LHCN-M2 (cell line): ENCODE measurements around the gene TNIK. TPM values are rescaled to one million over a fixed set of nuclear protein-coding genes. Genes with fewer than 3 reads are reported as not detected.
"Not testable (repeated sequence)": the region's sequence is repeated elsewhere in the genome, so short reads cannot be mapped to it uniquely, and the experiment has no call there.

ENCODE experiments used
- DNase-seq: peaks from one replicate; pipeline ENCODE4 v3.0.0-alpha.2; 2012; ENCODE audit warnings: low read depth
- total RNA-seq: library from RNA; depleted of rRNA; stranded (reverse); fragments of >200 nt; gene quantifications from 2 replicates; pipeline ENCODE4 v1.2.3, GENCODE V29; 2014

Gene TNIK
- total RNA-seq, 1 experiment from 2014 or later = 0.23 TPM

DNA sequence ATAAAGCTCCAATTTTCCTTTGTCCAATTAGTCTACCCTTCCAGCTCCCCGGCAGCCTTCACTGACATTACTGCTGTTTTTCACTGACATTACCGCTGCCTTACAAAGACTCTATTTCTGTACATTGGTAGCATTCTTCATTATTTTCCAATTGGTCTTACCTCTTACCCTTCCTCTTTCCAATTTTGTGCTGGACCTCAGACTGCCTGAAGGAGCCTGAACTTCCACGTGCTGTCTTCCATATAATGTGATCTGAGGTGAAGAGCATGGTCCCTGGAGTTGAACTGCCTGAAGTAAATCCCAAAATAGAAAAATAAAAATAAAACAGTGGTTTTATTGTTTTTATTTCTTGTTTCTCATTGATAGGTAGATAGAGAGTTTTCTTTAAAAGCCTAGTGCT lies 9.2 kb upstream of the TNIK start:
- DNase-seq = no peak

DNA sequence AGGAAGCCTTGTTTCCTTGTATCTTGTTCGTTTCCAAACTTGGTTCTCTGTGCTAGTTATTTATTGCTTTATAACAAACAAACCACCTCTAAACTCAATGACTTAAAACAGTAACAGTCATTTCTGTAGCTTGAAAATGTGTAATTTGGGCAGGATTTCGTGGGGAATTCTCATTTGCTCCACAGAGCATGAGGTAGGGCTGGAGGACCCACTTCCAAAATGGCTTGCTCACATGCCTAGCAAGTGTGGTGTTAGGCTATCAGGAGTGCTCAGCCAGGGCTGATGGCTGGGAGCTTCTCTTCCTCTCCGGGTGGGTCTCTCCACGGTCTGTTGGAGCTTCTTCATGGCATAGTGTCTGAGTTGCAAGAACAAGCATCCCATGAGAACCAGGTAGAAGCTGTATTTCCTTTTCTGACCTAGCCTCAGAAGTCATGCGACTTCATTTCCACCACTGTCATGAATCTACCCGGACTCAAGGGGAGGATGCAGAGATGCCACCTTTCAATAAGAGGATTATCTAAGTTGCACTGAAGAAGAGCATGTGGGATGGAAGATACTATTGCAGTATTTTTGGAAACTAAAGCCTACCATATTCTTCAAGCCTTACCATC lies 8.2 kb upstream of the TNIK start:
- DNase-seq = no peak

DNA sequence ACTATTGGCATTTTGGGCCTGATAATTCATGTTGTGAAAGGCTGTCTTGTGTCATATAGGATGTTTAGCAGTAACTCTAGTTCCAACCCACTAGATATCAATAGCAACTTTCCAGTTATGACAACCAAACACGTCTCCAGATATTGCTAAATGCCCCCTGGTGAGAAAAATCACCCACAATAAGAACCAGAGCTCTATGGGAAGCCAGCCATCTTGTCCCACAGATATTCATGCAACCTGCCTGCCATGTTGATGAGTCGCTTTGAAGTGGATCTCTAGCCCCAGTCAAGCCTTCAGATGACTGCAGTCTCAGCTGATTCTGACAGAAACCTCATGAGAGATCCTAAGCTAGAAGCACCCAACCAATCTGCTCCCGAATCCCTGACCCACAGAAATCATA lies 5.6 kb upstream of the TNIK start:
- DNase-seq = no peak

DNA sequence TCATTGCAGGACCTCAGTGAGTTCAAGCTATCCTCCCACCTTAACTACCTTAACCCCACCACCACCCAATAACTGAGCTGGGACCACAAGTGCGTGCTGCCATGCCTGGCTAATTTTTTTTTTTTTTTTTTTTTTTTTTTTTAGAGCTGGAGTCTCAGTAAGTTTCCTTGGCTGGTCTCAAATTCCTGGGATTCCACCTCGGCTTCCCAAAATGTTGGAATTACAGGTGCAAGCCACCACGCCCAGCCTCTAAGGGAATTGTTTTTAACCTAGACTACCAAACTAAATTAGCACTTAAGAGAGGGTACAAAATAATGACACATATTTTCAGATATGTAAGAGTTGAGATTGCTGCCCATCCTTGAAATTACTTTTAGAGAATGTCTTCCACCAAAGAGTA lies 4.3 kb upstream of the TNIK start:
- no peak for DNase-seq

DNA sequence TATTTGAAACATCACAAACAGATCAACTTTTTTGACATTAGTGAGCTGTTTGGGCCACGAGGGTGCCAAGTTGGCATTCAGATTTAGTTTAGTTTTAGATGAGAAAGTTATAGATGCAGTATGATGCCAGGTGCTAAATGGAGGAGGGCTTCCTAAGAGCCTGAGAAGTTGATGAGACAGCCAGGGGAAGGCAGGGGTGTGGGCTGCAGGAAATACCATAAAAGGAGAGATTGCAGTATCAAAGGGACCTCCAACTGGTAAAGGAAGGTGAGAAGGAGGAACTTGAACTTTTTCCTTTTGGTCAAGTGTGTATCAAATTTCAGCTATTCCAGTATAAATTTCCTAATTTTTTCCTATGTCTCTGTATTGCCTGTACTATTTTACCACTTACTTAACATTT lies 2.0 kb upstream of the TNIK start:
- DNase-seq = no peak

DNA sequence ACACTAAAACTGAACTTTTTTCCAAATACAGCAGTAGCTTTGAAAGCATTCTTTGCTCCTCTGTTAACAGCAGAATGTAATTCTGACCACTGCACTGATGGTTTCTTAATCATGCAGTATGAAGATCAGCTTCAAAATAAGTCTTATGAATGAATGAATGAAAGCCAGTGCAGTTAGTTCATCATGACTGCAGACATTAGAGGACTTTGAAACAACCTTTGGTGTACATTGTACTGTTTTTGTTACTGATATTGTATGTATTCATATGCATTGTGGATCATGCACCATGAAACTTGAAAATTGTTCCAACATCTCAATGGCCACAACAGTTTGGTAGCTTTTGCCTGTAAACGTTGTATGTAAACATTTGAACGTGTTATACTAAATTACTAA lies 1.3 kb upstream of the TNIK start:
- no peak for DNase-seq

DNA sequence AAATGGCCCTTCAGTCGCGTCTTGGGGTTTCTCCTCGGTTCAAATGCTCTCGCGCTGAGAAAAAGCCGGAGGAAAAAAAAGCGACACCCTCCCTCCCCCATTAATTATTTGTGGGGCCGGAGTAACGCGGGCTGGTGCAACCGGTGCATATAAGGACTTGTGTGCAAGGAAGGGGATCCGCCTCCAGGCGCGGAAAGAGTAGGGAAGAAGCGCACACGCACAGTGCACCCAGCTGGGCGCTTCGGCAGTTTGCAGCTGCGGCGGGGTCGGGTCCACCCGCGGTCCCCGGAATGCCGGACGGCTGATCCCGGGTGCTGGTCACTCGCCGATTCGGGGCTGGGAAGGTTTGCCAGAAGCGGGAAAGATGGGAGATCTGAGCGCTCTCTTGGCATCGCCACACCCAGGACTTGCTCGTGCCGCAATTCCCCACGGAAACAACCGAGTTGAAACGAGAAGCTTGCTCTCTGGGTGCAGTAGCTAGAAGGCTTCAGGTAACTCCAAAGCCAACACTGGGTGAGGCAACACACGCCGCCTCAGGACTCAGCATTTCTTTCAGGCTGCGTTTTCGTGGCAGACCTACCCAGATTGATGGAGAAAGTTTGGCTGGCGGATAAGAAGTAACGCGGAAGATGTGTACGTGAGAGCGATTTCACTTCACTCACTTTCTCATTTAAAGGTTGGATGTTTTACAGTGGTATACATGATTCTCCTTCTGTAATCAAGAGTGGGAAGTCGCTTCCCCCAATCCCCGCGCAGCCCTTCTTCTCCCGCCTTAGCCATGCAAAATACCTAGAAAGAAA lies 720 bp upstream of the TNIK start:
- peak; percentile 27 for DNase-seq

DNA sequence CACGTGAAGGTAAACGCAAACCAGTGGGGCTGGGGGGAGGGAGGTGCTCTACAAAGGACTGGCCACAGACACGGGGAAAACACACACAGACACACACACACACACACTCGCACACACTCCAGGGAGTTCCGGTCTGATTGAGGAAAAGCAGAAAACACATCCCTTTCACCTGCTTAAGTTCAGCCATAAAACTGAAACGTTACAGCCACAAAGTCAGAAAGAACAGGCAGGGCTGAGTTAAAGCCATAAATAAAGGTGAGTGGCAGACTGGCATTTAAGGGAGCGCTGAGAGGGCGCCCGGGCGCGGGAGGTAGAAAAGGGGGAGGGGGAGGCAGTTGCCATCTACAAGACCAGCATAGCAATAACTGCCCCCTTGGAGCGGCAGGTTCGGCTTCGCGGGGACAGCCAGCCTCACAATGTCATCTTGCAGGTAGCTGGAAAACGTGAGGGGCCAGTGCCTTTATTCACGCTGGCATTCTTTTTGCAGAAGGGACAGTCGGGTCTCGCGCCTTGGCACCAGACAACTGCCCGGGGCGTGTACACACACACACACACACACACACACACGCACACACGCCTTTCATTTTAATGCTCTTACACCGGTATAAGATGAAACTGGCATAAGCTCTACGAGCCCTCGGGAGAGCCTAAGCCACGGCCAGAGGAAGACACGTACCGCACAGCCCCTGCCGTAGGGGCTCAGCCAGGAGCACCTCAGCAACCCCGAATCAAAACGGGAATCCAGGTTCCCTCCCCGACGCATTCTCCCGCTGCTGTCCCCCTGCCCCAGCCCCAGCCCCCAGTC lies 866 bp downstream of the TNIK start:
- peak; percentile 8 for DNase-seq

DNA sequence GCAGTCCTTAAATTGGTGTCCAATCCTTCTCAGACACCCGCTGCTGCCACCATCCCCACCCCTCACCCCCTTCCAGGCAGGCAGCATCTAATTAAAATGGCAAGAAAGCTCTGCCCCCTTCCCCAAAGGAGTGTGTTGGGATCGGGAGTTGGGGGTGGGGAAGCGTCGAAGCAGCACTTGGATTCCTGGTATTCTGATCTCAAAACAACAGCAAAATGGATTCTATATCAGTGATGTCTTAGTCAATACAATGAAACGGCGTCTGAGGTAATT lies 1.4 kb downstream of the TNIK start:
- no peak for DNase-seq

DNA sequence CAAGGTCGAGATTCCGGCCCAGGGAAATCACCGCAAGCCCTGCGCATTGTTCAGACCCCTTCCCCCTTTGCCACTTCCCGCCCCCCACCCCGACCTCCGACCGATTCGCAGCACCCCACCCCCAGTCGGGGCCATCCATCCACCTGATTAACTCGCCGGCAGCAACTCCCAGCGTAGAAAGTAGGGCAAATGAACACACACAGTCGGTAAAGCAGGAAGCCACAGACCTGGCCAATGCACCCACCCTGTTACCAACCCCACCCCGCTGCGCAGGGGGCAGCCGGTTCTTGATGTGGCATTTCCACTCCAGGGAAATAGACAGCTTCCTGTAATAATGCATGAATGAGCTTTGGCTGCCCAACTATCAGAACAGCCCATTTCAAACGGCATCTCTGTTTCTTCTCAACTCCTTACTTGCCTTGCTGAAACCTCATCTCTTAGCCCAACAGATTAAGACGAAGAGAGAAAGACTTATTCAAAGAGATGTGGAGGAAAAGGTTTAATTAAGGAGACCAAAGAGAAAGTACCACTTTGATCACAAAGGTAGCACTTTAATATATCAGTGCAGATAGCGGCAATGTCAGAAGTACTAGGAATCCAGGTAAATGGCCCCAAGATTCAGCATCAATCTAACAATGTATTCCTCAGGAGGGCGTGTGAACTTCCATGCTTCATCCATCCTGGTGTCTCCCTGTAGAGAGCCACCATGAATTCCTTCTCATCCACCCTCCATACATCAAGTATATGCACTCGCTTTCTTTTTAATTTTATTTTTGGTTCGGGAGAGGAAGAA lies 1.9 kb downstream of the TNIK start:
- no peak for DNase-seq

DNA sequence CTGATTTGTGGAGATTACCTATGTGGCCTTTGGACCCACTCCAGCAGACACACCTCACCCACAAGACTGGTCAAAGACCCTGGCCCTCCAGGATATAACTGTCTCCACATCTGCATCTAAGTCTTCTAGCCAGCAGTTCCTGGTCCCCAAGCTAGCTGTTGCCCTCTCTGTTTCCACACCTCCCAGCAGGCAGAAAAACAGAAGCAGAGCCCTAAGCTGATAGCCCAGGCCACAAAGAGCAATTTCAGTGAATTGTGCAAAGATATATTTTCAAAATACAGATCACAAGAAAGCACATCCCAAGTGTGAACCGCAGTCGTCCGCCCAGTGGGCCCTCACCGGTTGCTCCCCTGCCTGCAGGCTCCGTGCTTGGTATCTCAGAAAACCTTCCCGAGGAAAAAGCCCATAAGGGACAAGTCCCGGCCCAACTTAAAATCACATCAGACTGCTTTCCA lies 2.6 kb downstream of the TNIK start:
- DNase-seq = no peak

DNA sequence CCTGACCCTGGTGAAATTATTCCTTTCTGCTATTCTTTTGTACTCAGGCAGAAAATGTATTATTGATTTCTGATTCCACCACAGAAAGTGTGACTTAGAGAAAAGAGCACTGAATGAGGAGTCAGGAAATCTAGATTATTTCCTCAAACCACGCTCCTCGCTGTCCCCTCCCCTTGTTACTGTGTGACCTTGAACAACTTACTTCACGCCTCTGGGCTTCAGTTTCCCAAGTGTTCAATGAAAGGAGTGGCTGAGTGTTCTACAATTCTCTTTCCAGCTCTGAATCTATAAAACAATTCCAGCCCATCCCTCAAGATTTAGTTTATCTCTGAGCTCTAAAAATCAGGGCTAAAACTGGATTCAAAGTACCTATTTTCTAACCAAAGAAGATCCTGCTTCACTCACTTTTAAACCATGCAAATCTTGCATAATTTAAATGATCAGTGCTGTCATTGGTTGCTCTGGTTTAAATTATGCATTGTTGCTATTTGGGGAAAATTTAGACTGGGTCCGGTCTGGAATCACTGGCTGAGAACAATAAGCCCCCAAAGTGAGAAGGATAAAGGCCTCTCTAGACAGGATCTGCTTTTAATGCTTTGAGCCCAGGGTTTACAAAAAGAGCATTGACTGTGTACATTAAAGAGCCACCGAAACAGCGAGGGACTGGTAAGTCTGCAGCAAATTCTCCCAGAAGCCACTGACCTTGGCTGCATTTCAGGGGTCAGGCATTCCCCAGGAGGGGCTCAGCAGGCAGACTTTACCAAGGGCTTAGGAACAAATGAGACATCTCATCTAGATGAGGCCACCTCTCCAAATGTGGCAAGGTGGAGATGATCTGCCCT lies 3.2 kb downstream of the TNIK start:
- no peak for DNase-seq

DNA sequence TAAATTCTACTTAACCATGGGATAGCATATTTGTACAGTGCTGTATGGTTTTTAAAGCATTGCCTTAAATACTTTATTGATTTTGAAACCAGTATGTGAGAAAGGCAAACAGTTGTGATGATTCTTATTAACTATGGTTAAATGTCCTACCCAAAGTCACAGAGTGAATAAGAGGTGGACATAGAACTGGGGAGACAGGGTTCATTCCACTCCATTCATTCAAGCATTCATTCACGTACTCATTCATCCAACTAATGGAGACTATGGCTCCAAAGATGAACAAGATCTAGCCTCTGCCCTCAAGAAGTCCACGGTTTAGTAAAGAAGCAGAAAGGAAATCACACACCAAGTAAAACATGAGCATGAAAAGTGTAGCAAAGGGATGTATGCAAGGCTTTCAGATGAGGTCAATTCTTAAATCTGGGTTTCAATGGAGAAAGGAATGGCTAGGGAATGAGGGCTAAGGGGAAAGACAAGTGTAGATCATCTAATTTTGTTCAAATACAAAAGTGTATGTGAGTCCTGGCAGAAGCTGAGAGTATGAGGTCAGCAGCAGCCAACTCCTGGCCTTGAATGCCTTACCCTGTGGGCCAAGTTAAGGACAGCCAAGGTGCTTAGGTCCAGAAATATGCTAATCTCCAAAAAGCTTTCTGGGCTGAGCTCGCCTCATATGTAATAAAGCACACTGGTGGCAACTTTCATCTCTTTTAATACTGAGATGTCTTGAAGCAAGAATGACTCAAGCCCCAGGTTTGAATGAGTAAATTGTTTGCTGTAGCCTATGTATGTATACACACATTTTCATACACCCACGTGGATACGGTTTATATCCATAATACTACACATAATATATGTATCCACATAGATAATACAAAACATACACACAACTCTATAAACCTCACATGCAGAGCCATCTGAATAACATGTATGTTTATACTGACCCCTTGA lies 4.3 kb downstream of the TNIK start:
- no peak for DNase-seq

DNA sequence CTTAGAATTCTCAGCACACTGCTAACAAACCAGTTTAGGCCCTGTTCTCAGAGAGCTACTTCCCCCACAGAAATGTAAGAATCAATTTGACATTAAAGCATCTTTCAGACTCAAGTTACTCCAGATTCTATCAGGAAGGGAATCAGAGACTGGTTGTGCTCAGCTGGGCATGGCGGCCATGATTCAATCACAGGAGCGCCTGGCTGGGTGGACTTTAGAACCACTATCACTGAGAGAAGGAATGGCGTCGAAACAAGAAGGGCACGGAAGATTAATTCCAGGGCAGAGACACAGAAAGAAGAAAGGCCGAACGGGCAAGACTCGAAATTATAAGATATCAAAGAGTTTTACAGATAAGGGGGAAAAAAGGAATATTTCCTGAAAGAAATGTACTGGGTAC lies 6.2 kb downstream of the TNIK start:
- DNase-seq = no peak

DNA sequence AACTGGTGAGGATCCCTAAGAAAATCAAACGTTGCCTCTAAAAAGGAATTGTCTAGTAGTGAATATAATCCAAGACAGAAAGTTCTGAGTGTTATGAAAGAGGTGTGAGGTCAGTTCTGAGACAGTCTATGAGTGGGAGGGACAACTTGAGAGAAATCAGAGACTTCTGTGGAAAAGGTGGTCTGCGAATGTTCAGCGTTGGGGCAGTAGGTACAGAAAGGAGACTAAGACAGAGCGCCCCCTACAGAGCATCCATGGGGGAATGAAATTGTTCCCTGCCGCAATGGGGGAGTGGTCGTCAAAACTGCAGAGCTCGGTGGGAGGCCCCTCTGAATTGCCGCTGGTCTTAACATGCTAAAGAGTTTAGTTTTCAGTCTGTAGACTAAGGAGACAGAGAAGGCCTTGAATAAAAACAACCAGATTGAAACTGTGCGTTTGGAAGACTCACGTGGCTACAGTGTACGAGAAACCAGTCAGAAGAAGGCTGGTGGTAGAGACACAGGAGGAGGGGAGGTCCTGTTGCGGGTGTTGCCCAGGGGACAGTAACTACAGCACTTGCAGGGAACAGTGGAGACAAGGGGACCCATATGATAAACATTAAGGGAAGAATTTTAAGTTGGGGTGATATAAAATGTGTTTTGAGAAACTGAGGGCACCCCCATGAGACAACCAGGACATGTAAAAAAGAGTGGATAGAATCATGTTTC lies 6.9 kb downstream of the TNIK start:
- no peak for DNase-seq

DNA sequence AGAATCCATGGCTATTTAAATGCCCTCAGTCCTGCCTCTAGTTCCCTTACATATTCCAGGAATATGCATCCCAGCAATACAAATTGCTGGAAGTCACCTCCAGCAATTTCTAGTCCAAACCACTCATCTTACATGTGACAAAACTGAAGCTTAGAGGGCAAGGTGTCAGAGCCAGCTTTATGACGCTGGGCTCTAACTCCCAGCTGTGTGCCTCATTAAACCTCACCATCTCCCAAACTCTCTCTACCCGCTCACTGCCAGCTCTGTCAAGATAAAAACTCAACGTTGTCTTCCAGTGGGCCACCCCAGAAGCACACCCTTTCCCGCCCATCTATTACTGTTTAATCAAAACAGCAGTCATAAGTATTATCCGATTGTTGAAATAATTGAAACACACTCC lies 7.9 kb downstream of the TNIK start:
- DNase-seq = no peak

DNA sequence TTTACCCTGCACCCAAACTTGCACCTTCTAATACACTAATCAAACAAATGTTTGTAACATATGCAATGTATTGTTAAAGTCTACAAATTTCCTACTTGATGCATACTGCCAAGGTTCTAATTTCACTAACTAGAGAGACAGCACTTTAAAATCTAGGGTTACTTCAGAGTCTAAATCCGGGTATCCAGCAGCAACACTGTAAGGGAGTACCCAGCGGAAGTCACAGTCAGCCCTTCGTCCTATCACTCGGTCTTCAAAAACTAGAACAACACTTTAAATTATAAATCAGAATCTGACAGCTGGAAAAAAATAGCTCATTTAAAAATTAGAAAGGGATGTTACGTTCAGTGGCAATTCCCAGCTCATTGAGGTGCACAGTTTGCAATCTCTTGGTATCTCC lies 8.3 kb downstream of the TNIK start:
- DNase-seq = no peak

DNA sequence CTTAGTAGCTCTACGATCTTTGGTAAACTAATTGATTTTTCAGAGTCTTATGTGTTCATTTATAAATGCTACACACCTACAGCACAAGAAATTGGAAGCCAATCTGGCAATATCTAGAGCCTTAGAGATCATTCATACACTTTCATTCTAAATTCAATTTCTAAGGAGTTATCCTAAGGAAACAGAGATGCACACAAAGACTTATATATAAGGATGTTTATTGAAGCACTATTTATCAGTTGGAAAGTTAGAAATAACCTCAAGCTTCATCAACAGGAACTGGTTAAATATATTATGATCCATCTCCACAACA lies 12.7 kb downstream of the TNIK start:
- DNase-seq = not testable (repeated sequence)

DNA sequence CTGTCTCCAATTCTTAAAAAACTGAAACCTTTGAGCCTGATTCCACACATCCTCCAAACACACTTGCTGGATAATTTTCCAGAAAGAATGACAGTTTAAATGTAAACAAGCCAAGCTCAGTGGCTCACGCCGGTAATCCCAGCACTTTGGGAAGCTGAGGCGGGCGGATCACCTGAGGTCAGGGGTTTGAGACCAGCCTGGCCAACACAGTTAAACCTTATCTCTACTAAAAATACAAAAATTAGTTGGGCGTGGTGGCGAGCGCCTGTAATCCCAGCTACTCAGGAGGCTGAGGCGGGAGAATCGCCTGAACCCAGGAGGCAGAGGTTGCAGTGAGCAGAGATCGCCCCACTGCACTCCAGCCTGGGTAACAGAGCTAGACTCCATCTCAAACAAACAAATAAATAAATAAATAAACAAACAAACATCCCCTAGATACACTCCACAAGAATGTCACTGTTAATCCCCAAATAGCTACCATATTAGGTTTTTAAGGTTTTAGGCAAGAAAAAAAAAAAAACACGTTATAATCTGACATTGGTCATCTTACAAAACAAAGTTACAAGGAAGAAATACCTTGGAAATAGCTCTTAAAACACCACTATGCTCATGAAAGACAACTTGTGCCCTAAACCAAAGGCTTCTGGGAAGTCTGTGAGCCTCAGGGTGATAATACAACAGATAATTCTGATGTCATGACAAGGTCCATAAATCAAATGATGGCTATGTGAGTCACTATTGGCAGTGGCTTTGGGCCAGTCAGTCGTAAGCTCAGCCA lies 13.2 kb downstream of the TNIK start:
- DNase-seq = peak; percentile 48
